A549 (cell line): ENCODE measurements around the gene SALL3. TPM values are rescaled to one million over a fixed set of nuclear protein-coding genes. Genes with fewer than 3 reads are reported as not detected.

ENCODE experiments used
- ATAC-seq, 2 experiments: fragments of 200-7000 bp in 1 of 2; fragments of >200 bp in 1 of 2; cut with Nextera tagmentation in 1 of 2; cut with Tn5 transposase in 1 of 2; 3 replicates each; pipeline versions ENCODE4 v1.8.0 to v1.9.1; 2018 to 2020; ENCODE audit warnings: mild to moderate bottlenecking in 1 of 2, moderate library complexity in 1 of 2
- CTCF ChIA-PET: fragments of 300-600 bp; sonication (Branson Sonifier 250); formaldehyde crosslinking; extraction: SDS; loops from one replicate; lab custom pipeline; 2021; ENCODE audit warnings: antibody characterized with exemption, inconsistent platforms; lab: Yijun Ruan, JAX
- POLR2A ChIA-PET: fragments of 350-600 bp; formaldehyde crosslinking; extraction: SDS; loops from one replicate; lab custom pipeline; 2021; ENCODE audit warnings: antibody characterized with exemption, inconsistent platforms; lab: Yijun Ruan, JAX
- DNase-seq, 2 experiments: peaks; one replicate each; pipeline versions ENCODE4 v3.0.0 to v3.0.0-alpha.2; 2011 to 2016; ENCODE audit warnings: low read depth in 1 of 2, low spot score in 1 of 2
- FAIRE-seq: peaks from 2 replicates; lab custom pipeline; 2011; peaks lifted over from hg19 to GRCh38; lab: Jason Lieb, UNC
- H3K27ac ChIP-seq, 2 experiments: fragments of >200 bp; sonication (Bioruptor Twin); formaldehyde crosslinking; 3 replicates each; pipeline ENCODE4 v1.5.1; 2016 to 2017
- H3K4me1 ChIP-seq: fragments of >200 bp; sonication (Bioruptor Twin); formaldehyde crosslinking; 3 replicates; pipeline ENCODE4 v1.6.1; 2016
- H3K4me2 ChIP-seq: fragments of >200 bp; sonication (Bioruptor Twin); formaldehyde crosslinking; 3 replicates; pipeline ENCODE4 v1.6.1; 2016
- H3K4me3 ChIP-seq: fragments of >200 bp; sonication (Bioruptor Twin); formaldehyde crosslinking; 3 replicates; pipeline ENCODE4 v1.5.1; 2016
- H3K9me3 ChIP-seq: fragments of >200 bp; sonication (Bioruptor Twin); formaldehyde crosslinking; 3 replicates; pipeline ENCODE4 v1.6.1; 2016
- ATOH8 ChIP-seq: fragments of 250-450 bp; sonication (Bioruptor Pico); IDR thresholded peaks from 2 replicates; pipeline ENCODE4 v1.5.0; 2020; ENCODE audit warnings: low read depth, mild to moderate bottlenecking, moderate library complexity
- BCL3 ChIP-seq: fragments of >200 bp; sonication (Bioruptor Twin); formaldehyde crosslinking; IDR thresholded peaks from 3 replicates; pipeline ENCODE4 v1.6.1; 2016
- BHLHE40 ChIP-seq: IDR thresholded peaks from 2 replicates; pipeline ENCODE4 v1.6.1; 2012; ENCODE audit warnings: low read depth, low read length, inconsistent platforms
- CBX2 ChIP-seq: fragments of 200-600 bp; sonication (generic); IDR thresholded peaks from 2 replicates; pipeline ENCODE4 v1.6.1; 2016; ENCODE audit warnings: low read depth, mild to moderate bottlenecking, borderline replicate concordance
- E2F6 ChIP-seq: IDR thresholded peaks from 2 replicates; pipeline ENCODE4 v1.6.1; 2012; ENCODE audit warnings: low read depth, borderline replicate concordance
- EHF ChIP-seq: fragments of 250-450 bp; sonication (Bioruptor Pico); IDR thresholded peaks from 2 replicates; pipeline ENCODE4 v1.5.0; 2020; ENCODE audit warnings: mild to moderate bottlenecking
- ELK1 ChIP-seq: fragments of 150-350 bp; IDR thresholded peaks from 2 replicates; pipeline ENCODE4 v1.6.1; 2014; ENCODE audit warnings: low read depth, mild to moderate bottlenecking, low read length
- EP300 ChIP-seq, 2 experiments: fragments of >200 bp; sonication (Bioruptor Twin); formaldehyde crosslinking; IDR thresholded peaks; 2 replicates in 1 of 2; 3 replicates in 1 of 2; pipeline ENCODE4 v1.6.1; 2016 to 2017
- ESRRA ChIP-seq: fragments of 150-350 bp; IDR thresholded peaks from 2 replicates; pipeline ENCODE4 v1.6.1; 2014; ENCODE audit warnings: mild to moderate bottlenecking, low read length, borderline replicate concordance
- HES2 ChIP-seq: fragments of >200 bp; sonication (Bioruptor Twin); formaldehyde crosslinking; IDR thresholded peaks from 2 replicates; pipeline ENCODE4 v1.6.1; 2016
- HOXB5 ChIP-seq: fragments of 250-450 bp; sonication (Bioruptor Pico); IDR thresholded peaks from 2 replicates; pipeline ENCODE4 v1.5.0; 2020; ENCODE audit warnings: mild to moderate bottlenecking, moderate library complexity
- JUN ChIP-seq, 2 experiments: fragments of >200 bp; sonication (Bioruptor Twin); formaldehyde crosslinking; IDR thresholded peaks; 2 replicates in 1 of 2; 3 replicates in 1 of 2; pipeline ENCODE4 v1.6.1; 2016 to 2017
- JUNB ChIP-seq: fragments of >200 bp; sonication (Bioruptor Twin); formaldehyde crosslinking; IDR thresholded peaks from 2 replicates; pipeline ENCODE4 v1.6.1; 2016
- KDM5A ChIP-seq: fragments of 200-600 bp; sonication (generic); IDR thresholded peaks from 2 replicates; pipeline ENCODE4 v1.6.1; 2016; ENCODE audit warnings: antibody characterized with exemption, mild to moderate bottlenecking
- MAX ChIP-seq: IDR thresholded peaks from 2 replicates; pipeline ENCODE4 v1.6.1; 2012
- MAZ ChIP-seq: fragments of 150-350 bp; IDR thresholded peaks from 2 replicates; pipeline ENCODE4 v1.6.1; 2014; ENCODE audit warnings: antibody characterized with exemption, low read depth, low read length, borderline replicate concordance
- NFE2L2 ChIP-seq: fragments of 150-350 bp; conservative IDR thresholded peaks from 2 replicates; pipeline ENCODE4 v1.6.1; 2014; ENCODE audit warnings: low read length
- NPAS2 ChIP-seq: fragments of 250-450 bp; sonication (Bioruptor Pico); IDR thresholded peaks from 2 replicates; pipeline ENCODE4 v1.8.0; 2022; ENCODE audit warnings: mild to moderate bottlenecking, moderate library complexity, borderline replicate concordance
- PHF8 ChIP-seq: fragments of 200-600 bp; sonication (generic); IDR thresholded peaks from 2 replicates; pipeline ENCODE4 v1.6.1; 2016; ENCODE audit warnings: low read depth, mild to moderate bottlenecking, antibody characterized with exemption, moderate library complexity, borderline replicate concordance
- POLR2A ChIP-seq: IDR thresholded peaks from 2 replicates; pipeline ENCODE4 v1.6.1; 2012; ENCODE audit warnings: mild to moderate bottlenecking, low read length
- RAD21 ChIP-seq, 2 experiments: fragments of >200 bp in 1 of 2; sonication (Bioruptor Twin) in 1 of 2; formaldehyde crosslinking in 1 of 2; IDR thresholded peaks in 1 of 2; conservative IDR thresholded peaks in 1 of 2; 2 replicates in 1 of 2; 3 replicates in 1 of 2; pipeline ENCODE4 v1.6.1; 2012 to 2018; ENCODE audit warnings: inconsistent platforms in 1 of 2
- REST ChIP-seq: fragments of 200-600 bp; sonication (generic); IDR thresholded peaks from 2 replicates; pipeline ENCODE4 v1.6.1; 2016; ENCODE audit warnings: antibody characterized with exemption, mild to moderate bottlenecking, moderate library complexity
- RNF2 ChIP-seq: fragments of 200-600 bp; sonication (generic); IDR thresholded peaks from 2 replicates; pipeline ENCODE4 v1.6.1; 2016; ENCODE audit warnings: low read depth, mild to moderate bottlenecking, antibody characterized with exemption, moderate library complexity, borderline replicate concordance
- SMC3 ChIP-seq: fragments of >200 bp; sonication (Bioruptor Twin); formaldehyde crosslinking; IDR thresholded peaks from 3 replicates; pipeline ENCODE4 v1.6.1; 2018; ENCODE audit warnings: inconsistent platforms
- TP53 ChIP-seq: fragments of 250-450 bp; sonication (Bioruptor Pico); IDR thresholded peaks from 2 replicates; pipeline ENCODE4 v1.5.0; 2021; ENCODE audit warnings: mild to moderate bottlenecking, moderate library complexity
- ZC3H11A ChIP-seq: fragments of 450-650 bp; IDR thresholded peaks from 2 replicates; pipeline ENCODE4 v1.6.1; 2014; ENCODE audit warnings: antibody characterized with exemption, mild to moderate bottlenecking
- ZNF302 ChIP-seq: fragments of 250-450 bp; sonication (Bioruptor Pico); IDR thresholded peaks from 2 replicates; pipeline ENCODE4 v1.9.0; 2021; ENCODE audit warnings: inconsistent platforms, mild to moderate bottlenecking, moderate library complexity
- WGBS: methylation state at CpG from one replicate; pipeline ENCODE4 v1.1.6; 2017; ENCODE audit errors: missing lambda C conversion rate; 5-methylcytosine and 5-hydroxymethylcytosine counted together
- polyA plus RNA-seq, 4 experiments: library from polyadenylated mRNA; depleted of rRNA in 3 of 4; stranded (reverse); fragments of >200 nt; fragmentation: RNase III in 1 of 4; extraction: RNeasy Plus Mini Kit Qiagen cat#74134 plus additional on column Dnase treatment in 1 of 4; gene quantifications; 2 replicates in 3 of 4; 3 replicates in 1 of 4; pipeline ENCODE4 v1.2.3, GENCODE V29; 2011 to 2017

Gene SALL3
- polyA plus RNA-seq, 2 of the 4 experiments (the other 2 are of a cell fraction), result not detected

GRCh38 chr18:79011300-79011870 lies 31.8 kb downstream of the SALL3 start (continued):
- TF ChIP-seq JUN (IDR thresholded peaks at IDR 0.05) (no peak), CBX2 (no peak)

GRCh38 chr18:79013869-79014268 lies 34.3 kb downstream of the SALL3 start:
- FAIRE-seq, result no peak
- no peak for TF ChIP-seq RAD21 (conservative IDR thresholded peaks at IDR 0.05 in 1 of 2, IDR thresholded peaks at IDR 0.05 in 1 of 2)
- no peak for TF ChIP-seq RNF2
- no peak for TF ChIP-seq ELK1
- TF ChIP-seq KDM5A, result no peak
- no peak for TF ChIP-seq EHF (CRISPR knock-in tag)
- TF ChIP-seq ESRRA, result no peak
- TF ChIP-seq REST, result no peak
- TF ChIP-seq BHLHE40, result no peak
- TF ChIP-seq ZNF302, result no peak
- TF ChIP-seq MAX, result no peak
- no peak for TF ChIP-seq NFE2L2
- no peak for TF ChIP-seq POLR2A
- no peak for TF ChIP-seq ATOH8 (CRISPR knock-in tag)
- TF ChIP-seq E2F6, result no peak
- no peak for TF ChIP-seq CBX2

GRCh38 chr18:79018911-79019310 lies 39.3 kb downstream of the SALL3 start:
- no peak overlapping the region for H3K4me3 ChIP-seq
- no peaks in the 10 kb centered on the region for H3K4me1 ChIP-seq
- FAIRE-seq (no peak), DNase-seq (no peak), ATAC-seq (no peak)
- H3K9me3 ChIP-seq, result peaks cover 3% of the 10 kb centered on the region; the same call in 1 of the 3 replicates
- no peak overlapping the region for H3K4me2 ChIP-seq
- 56% methylated on average over 10 of the region's 12 CpGs for WGBS
- no peak overlapping the region for H3K27ac ChIP-seq
- CTCF ChIA-PET, result no interaction called here
- POLR2A ChIA-PET, result no interaction called here
- TF ChIP-seq HES2, result no peak
- TF ChIP-seq JUNB, result no peak
- no peak for TF ChIP-seq KDM5A
- TF ChIP-seq TP53 (CRISPR knock-in tag), result no peak
- no peak for TF ChIP-seq NFE2L2
- no peak for TF ChIP-seq HOXB5 (CRISPR knock-in tag)
- no peak for TF ChIP-seq CBX2
- no peak for TF ChIP-seq MAZ
- TF ChIP-seq PHF8, result no peak
- no peak for TF ChIP-seq NPAS2
- TF ChIP-seq ATOH8 (CRISPR knock-in tag), result no peak
- TF ChIP-seq ZC3H11A, result no peak
- no peak for TF ChIP-seq SMC3
- no peak for TF ChIP-seq EP300 (IDR thresholded peaks at IDR 0.05)
- no peak for TF ChIP-seq BCL3
- no peak for TF ChIP-seq POLR2A

More at GRCh38 chr18:79013869-79014268, 34.3 kb downstream of the SALL3 start:
- Histone ChIP-seq H3K9me3 (no peaks in the 10 kb centered on the region), H3K4me2 (no peak overlapping the region), H3K4me1 (no peaks in the 10 kb centered on the region), H3K4me3 (no peak overlapping the region), H3K27ac (no peak overlapping the region)
- ATAC-seq, result no peak
- ChIA-PET POLR2A (no interaction called here), CTCF (no interaction called here)
- WGBS, result 22% methylated on average over 10 of the region's 10 CpGs
- no peak for DNase-seq
